HepG2 (cell line): Measurements from ENCODE around the gene KRTDAP. TPM values are rescaled to one million over a fixed set of nuclear protein-coding genes. Genes with fewer than 3 reads are reported as not detected.

Source experiments
- ATF2 ChIP-seq: sonication (generic); formaldehyde crosslinking; IDR thresholded peaks from 2 replicates; pipeline ENCODE4 v1.4.0; 2020; ENCODE audit warnings: missing genetic modification reagents
- ATF3 ChIP-seq: sonication (generic); formaldehyde crosslinking; IDR thresholded peaks from 2 replicates; pipeline ENCODE4 v1.4.0; 2020; ENCODE audit warnings: missing genetic modification reagents
- FUBP1 ChIP-seq: sonication (generic); formaldehyde crosslinking; IDR thresholded peaks from 2 replicates; pipeline ENCODE4 v1.5.1; 2020; ENCODE audit warnings: missing genetic modification reagents, mild to moderate bottlenecking, borderline replicate concordance
- HMGXB3 ChIP-seq: sonication (generic); formaldehyde crosslinking; IDR thresholded peaks from 2 replicates; pipeline ENCODE4 v1.4.0; 2020; ENCODE audit warnings: missing genetic modification reagents, borderline replicate concordance
- JUND ChIP-seq: sonication (generic); formaldehyde crosslinking; IDR thresholded peaks from 2 replicates; pipeline ENCODE4 v1.8.0; 2022; ENCODE audit warnings: mild to moderate bottlenecking, missing genetic modification reagents
- KDM4B ChIP-seq: sonication (generic); formaldehyde crosslinking; IDR thresholded peaks from 2 replicates; pipeline ENCODE4 v1.4.0; 2020; ENCODE audit warnings: missing genetic modification reagents
- KMT2A ChIP-seq: sonication (generic); formaldehyde crosslinking; IDR thresholded peaks from 2 replicates; pipeline ENCODE4 v1.4.0; 2020; ENCODE audit warnings: missing genetic modification reagents
- RXRA ChIP-seq: sonication (generic); formaldehyde crosslinking; IDR thresholded peaks from 2 replicates; pipeline ENCODE4 v1.5.1; 2020; ENCODE audit warnings: missing genetic modification reagents
- SALL1 ChIP-seq: sonication (generic); formaldehyde crosslinking; IDR thresholded peaks from 2 replicates; pipeline ENCODE4 v1.8.0; 2022; ENCODE audit warnings: mild to moderate bottlenecking, missing genetic modification reagents
- THAP11 ChIP-seq: IDR thresholded peaks from 2 replicates; pipeline ENCODE4 v1.6.1; 2016; ENCODE audit warnings: missing biosample characterization, missing genetic modification reagents
- YEATS4 ChIP-seq: sonication (generic); formaldehyde crosslinking; IDR thresholded peaks from 2 replicates; pipeline ENCODE4 v1.4.0; 2020; ENCODE audit warnings: missing genetic modification reagents, borderline replicate concordance
- ZBTB4 ChIP-seq: sonication (generic); formaldehyde crosslinking; IDR thresholded peaks from 2 replicates; pipeline ENCODE4 v1.4.0; 2020; ENCODE audit warnings: missing genetic modification reagents, mild to moderate bottlenecking, borderline replicate concordance
- ZNF232 ChIP-seq: sonication (generic); formaldehyde crosslinking; IDR thresholded peaks from 2 replicates; pipeline ENCODE4 v1.4.0; 2020; ENCODE audit warnings: missing genetic modification reagents, borderline replicate concordance
- ZNF501 ChIP-seq: sonication (generic); formaldehyde crosslinking; IDR thresholded peaks from 2 replicates; pipeline ENCODE4 v1.5.1; 2020; ENCODE audit warnings: mild to moderate bottlenecking, moderate library complexity, missing genetic modification reagents
- ZNF547 ChIP-seq: sonication (generic); formaldehyde crosslinking; IDR thresholded peaks from 2 replicates; pipeline ENCODE4 v1.5.1; 2020; ENCODE audit warnings: mild to moderate bottlenecking, missing genetic modification reagents
- ZNF720 ChIP-seq: sonication (generic); formaldehyde crosslinking; IDR thresholded peaks from 2 replicates; pipeline ENCODE4 v1.4.0; 2020; ENCODE audit warnings: missing genetic modification reagents
- ZSCAN21 ChIP-seq: sonication (generic); formaldehyde crosslinking; IDR thresholded peaks from 2 replicates; pipeline ENCODE4 v1.8.0; 2022; ENCODE audit warnings: mild to moderate bottlenecking, missing genetic modification reagents, moderate library complexity, borderline replicate concordance
- polyA plus RNA-seq, 8 experiments: library from polyadenylated mRNA; depleted of rRNA in 3 of 8; stranded (reverse) in 7 of 8; unstranded in 1 of 8; fragments of >200 nt; fragmentation: Illumina TruSeq in 4 of 8; extraction: Trizol in 4 of 8; gene quantifications; 2 replicates each; pipeline versions ENCODE4 v1.2.1 to v1.2.3, GENCODE V29; 2011 to 2016; ENCODE audit warnings: low read depth in 4 of 8, missing spikeins in 1 of 8, mixed read lengths in 1 of 8; ENCODE audit not compliant: insufficient read depth in 1 of 8
- total RNA-seq, 5 experiments: library from RNA; depleted of rRNA; stranded (reverse); fragments of >200 nt; fragmentation: Illumina TruSeq; extraction: Trizol; gene quantifications; 2 replicates each; pipeline ENCODE4 v1.2.3, GENCODE V29; 2016; ENCODE audit warnings: low read depth in 1 of 5

The KRTDAP gene
- total and polyA plus RNA-seq, 2 of the 13 experiments (the other 11 are each of a cell fraction or from before 2014, with no cell fraction given), result 0.86 to 1.5 TPM

- TF ChIP-seq ZNF232 (CRISPR knock-in tag) (peak; percentile 46; the same call in 1 of the 2 replicates), KMT2A (CRISPR knock-in tag) (0 out of 2 replicates have a peak, but pooled peaks have one; percentile 22), ATF3 (peak; percentile 42; the same call in 1 of the 2 replicates), ZSCAN21 (0 out of 2 replicates have a peak, but pooled peaks have one; percentile 27), JUND (CRISPR knock-in tag) (no peak), FUBP1 (CRISPR knock-in tag) (0 out of 2 replicates have a peak, but pooled peaks have one; percentile 51), ZNF547 (CRISPR knock-in tag) (peak; percentile 82; the same call in 1 of the 2 replicates), ZBTB4 (CRISPR knock-in tag) (0 out of 2 replicates have a peak, but pooled peaks have one; percentile 24), SALL1 (CRISPR knock-in tag) (peak; percentile 72), ZNF720 (CRISPR knock-in tag) (no peak), RXRA (peak; percentile 19; the same call in 1 of the 2 replicates), THAP11 (CRISPR knock-in tag) (peak; percentile 76), HMGXB3 (CRISPR knock-in tag) (peak; percentile 72), KDM4B (CRISPR knock-in tag) (peak; percentile 78; the same call in 1 of the 2 replicates), ZNF501 (CRISPR knock-in tag) (peak; percentile 68), YEATS4 (CRISPR knock-in tag) (0 out of 2 replicates have a peak, but pooled peaks have one; percentile 12), ATF2 (CRISPR knock-in tag) (peak; percentile 53; the same call in 1 of the 2 replicates)
These were observed 19.8 kb upstream of the KRTDAP start (continued) for GRCh38 chr19:35509861-35510625.
